A549 (cell line): Measurements from ENCODE around the gene SLC48A1. TPM values are rescaled to one million over a fixed set of nuclear protein-coding genes. Genes with fewer than 3 reads are reported as not detected.
"Not testable (repeated sequence)": the region's sequence is repeated elsewhere in the genome, so short reads cannot be mapped to it uniquely, and the experiment has no call there.

ENCODE experiments used
- ATAC-seq, 2 experiments: fragments of 200-7000 bp in 1 of 2; fragments of >200 bp in 1 of 2; cut with Nextera tagmentation in 1 of 2; cut with Tn5 transposase in 1 of 2; 3 replicates each; pipeline versions ENCODE4 v1.8.0 to v1.9.1; 2018 to 2020; ENCODE audit warnings: mild to moderate bottlenecking in 1 of 2, moderate library complexity in 1 of 2
- CTCF ChIA-PET: fragments of 300-600 bp; sonication (Branson Sonifier 250); formaldehyde crosslinking; extraction: SDS; loops from one replicate; lab custom pipeline; 2021; ENCODE audit warnings: antibody characterized with exemption, inconsistent platforms; lab: Yijun Ruan, JAX
- POLR2A ChIA-PET: fragments of 350-600 bp; formaldehyde crosslinking; extraction: SDS; loops from one replicate; lab custom pipeline; 2021; ENCODE audit warnings: antibody characterized with exemption, inconsistent platforms; lab: Yijun Ruan, JAX
- DNase-seq, 2 experiments: peaks; one replicate each; pipeline versions ENCODE4 v3.0.0 to v3.0.0-alpha.2; 2011 to 2016; ENCODE audit warnings: low read depth in 1 of 2, low spot score in 1 of 2
- FAIRE-seq: peaks from 2 replicates; lab custom pipeline; 2011; peaks lifted over from hg19 to GRCh38; lab: Jason Lieb, UNC
- H3K27ac ChIP-seq, 2 experiments: fragments of >200 bp; sonication (Bioruptor Twin); formaldehyde crosslinking; 3 replicates each; pipeline ENCODE4 v1.5.1; 2016 to 2017
- H3K4me1 ChIP-seq: fragments of >200 bp; sonication (Bioruptor Twin); formaldehyde crosslinking; 3 replicates; pipeline ENCODE4 v1.6.1; 2016
- H3K4me2 ChIP-seq: fragments of >200 bp; sonication (Bioruptor Twin); formaldehyde crosslinking; 3 replicates; pipeline ENCODE4 v1.6.1; 2016
- H3K4me3 ChIP-seq: fragments of >200 bp; sonication (Bioruptor Twin); formaldehyde crosslinking; 3 replicates; pipeline ENCODE4 v1.5.1; 2016
- H3K9me3 ChIP-seq: fragments of >200 bp; sonication (Bioruptor Twin); formaldehyde crosslinking; 3 replicates; pipeline ENCODE4 v1.6.1; 2016
- ATOH8 ChIP-seq: fragments of 250-450 bp; sonication (Bioruptor Pico); IDR thresholded peaks from 2 replicates; pipeline ENCODE4 v1.5.0; 2020; ENCODE audit warnings: low read depth, mild to moderate bottlenecking, moderate library complexity
- CEBPB ChIP-seq, 2 experiments: fragments of >200 bp in 1 of 2; sonication (Bioruptor Twin) in 1 of 2; formaldehyde crosslinking in 1 of 2; IDR thresholded peaks; 2 replicates each; pipeline ENCODE4 v1.6.1; 2012 to 2016
- CTCF ChIP-seq: fragments of >200 bp; sonication (Bioruptor Twin); formaldehyde crosslinking; IDR thresholded peaks from 3 replicates; pipeline ENCODE4 v1.5.1; 2016
- HEYL ChIP-seq: fragments of 250-450 bp; sonication (Bioruptor Pico); IDR thresholded peaks from 2 replicates; pipeline ENCODE4 v1.8.0; 2021; ENCODE audit warnings: mild to moderate bottlenecking, moderate library complexity
- MAFK ChIP-seq: fragments of 450-650 bp; IDR thresholded peaks from 2 replicates; pipeline ENCODE4 v1.6.1; 2014; ENCODE audit not compliant: partially characterized antibody
- NFE2L2 ChIP-seq: fragments of 150-350 bp; conservative IDR thresholded peaks from 2 replicates; pipeline ENCODE4 v1.6.1; 2014; ENCODE audit warnings: low read length
- RARB ChIP-seq: fragments of 250-450 bp; sonication (Bioruptor Pico); IDR thresholded peaks from 2 replicates; pipeline ENCODE4 v1.8.0; 2021; ENCODE audit warnings: mild to moderate bottlenecking, moderate library complexity
- ZC3H11A ChIP-seq: fragments of 450-650 bp; IDR thresholded peaks from 2 replicates; pipeline ENCODE4 v1.6.1; 2014; ENCODE audit warnings: antibody characterized with exemption, mild to moderate bottlenecking
- WGBS: methylation state at CpG from one replicate; pipeline ENCODE4 v1.1.6; 2017; ENCODE audit errors: missing lambda C conversion rate; 5-methylcytosine and 5-hydroxymethylcytosine counted together
- polyA plus RNA-seq, 4 experiments: library from polyadenylated mRNA; depleted of rRNA in 3 of 4; stranded (reverse); fragments of >200 nt; fragmentation: RNase III in 1 of 4; extraction: RNeasy Plus Mini Kit Qiagen cat#74134 plus additional on column Dnase treatment in 1 of 4; gene quantifications; 2 replicates in 3 of 4; 3 replicates in 1 of 4; pipeline ENCODE4 v1.2.3, GENCODE V29; 2011 to 2017
- TF ChIP-seq, protein P1 (sequence below): IDR thresholded peaks from 2 replicates; pipeline ENCODE4 v1.6.1; 2012
- TF ChIP-seq, protein P2 (sequence below): fragments of 200-600 bp; sonication (generic); IDR thresholded peaks from 2 replicates; pipeline ENCODE4 v1.6.1; 2016; ENCODE audit warnings: antibody characterized with exemption, mild to moderate bottlenecking, moderate library complexity
- TF ChIP-seq, protein P3 (sequence below): fragments of >200 bp; sonication (Bioruptor Twin); formaldehyde crosslinking; IDR thresholded peaks from 2 replicates; pipeline ENCODE4 v1.6.1; 2016

Gene SLC48A1
- polyA plus RNA-seq, 2 of the 4 experiments (the other 2 are of a cell fraction) = 25.1 to 32.6 TPM

GRCh38 chr12:47815447-47815846, 42.4 kb downstream of the SLC48A1 start:
- CTCF ChIA-PET = interaction anchor here (1.0 to 59.0 kb wide), 3 partner anchors 24 to 1318 kb away, joined by 3 to 1532 read pairs (median 29); no protein-coding TSS in a partner anchor
- DNase-seq, FAIRE-seq, H3K27ac ChIP-seq, H3K9me3 ChIP-seq, H3K4me2 ChIP-seq, POLR2A ChIA-PET, ATAC-seq, H3K4me3 ChIP-seq: not testable (repeated sequence)
- 96% methylated on average over 5 of the region's 5 CpGs for WGBS
- peak in 1 of 2 experiments; percentile 57; a peak in 2 of 4 replicates for TF ChIP-seq CEBPB (IDR thresholded peaks at IDR 0.05)
- H3K4me1 ChIP-seq = peaks cover 74% of the 10 kb centered on the region

DNA sequence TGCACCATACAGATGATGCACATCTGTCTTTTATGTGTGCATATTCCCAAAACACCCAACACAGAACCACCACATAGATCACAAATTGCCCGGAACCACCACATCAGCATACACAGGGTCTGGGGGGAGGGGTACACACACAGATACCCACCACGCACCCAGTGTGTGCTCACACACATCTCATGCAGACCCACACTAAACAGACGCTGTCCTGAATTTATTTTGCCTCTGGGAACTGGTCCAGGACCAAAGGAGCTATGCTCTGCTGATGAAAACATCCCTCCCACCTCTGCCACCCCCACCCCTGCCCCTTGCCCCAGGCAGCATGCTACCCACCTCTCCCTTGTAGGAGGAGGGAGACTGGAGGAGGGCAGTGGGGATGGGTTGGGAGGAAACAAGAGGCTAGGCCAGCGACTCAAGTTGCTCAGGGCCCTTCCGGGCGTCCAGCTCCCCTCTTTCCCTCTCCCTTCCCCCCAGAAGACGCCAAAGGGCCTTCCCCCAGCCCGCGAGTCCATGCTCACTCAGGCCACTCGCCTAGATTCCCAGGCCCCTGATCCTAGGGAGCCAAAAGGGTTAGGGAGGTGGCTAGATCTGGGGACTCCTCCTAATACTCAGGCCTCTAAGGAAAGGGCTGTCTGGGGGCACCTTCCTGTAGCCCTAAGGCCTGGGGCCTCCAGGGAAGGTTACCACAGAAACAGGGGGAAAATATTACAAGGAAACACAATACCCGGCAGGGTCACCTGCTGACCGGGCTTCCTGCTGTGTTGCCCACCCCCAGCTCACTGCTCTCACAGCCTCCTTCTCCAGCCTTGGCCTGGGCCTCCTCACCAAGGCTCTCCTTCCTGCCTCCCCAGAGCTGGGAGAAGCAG, 43.6 kb downstream of the SLC48A1 start:
- no peak for ATAC-seq
- Histone ChIP-seq H3K4me2 (peak overlapping the region; percentile 95), H3K4me3 (no peak overlapping the region), H3K9me3 (no peaks in the 10 kb centered on the region), H3K4me1 (peaks cover 71% of the 10 kb centered on the region), H3K27ac (peak overlapping the region; percentile 96 to 100; a peak in 4 of 6 replicates)
- ChIA-PET CTCF (interaction anchor here (1.2 to 59.0 kb wide), 15 partner anchors 9 to 110 kb away, joined by 3 to 1532 read pairs (median 10); partner anchors contain the start of gene RPAP3), POLR2A (interaction anchor here (0.7 to 1.4 kb wide), 2 partner anchors 12 to 111 kb away, joined by 3 to 4 read pairs; partner anchors contain the start of gene RPAP3)
- 68% methylated on average over 9 of the region's 12 CpGs for WGBS
- TF ChIP-seq MAFK = no peak
- no peak for TF ChIP-seq CTCF
- TF ChIP-seq, protein P1, sequence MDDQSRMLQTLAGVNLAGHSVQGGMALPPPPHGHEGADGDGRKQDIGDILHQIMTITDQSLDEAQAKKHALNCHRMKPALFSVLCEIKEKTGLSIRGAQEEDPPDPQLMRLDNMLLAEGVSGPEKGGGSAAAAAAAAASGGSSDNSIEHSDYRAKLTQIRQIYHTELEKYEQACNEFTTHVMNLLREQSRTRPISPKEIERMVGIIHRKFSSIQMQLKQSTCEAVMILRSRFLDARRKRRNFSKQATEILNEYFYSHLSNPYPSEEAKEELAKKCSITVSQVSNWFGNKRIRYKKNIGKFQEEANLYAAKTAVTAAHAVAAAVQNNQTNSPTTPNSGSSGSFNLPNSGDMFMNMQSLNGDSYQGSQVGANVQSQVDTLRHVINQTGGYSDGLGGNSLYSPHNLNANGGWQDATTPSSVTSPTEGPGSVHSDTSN = no peak
- TF ChIP-seq, protein P2, sequence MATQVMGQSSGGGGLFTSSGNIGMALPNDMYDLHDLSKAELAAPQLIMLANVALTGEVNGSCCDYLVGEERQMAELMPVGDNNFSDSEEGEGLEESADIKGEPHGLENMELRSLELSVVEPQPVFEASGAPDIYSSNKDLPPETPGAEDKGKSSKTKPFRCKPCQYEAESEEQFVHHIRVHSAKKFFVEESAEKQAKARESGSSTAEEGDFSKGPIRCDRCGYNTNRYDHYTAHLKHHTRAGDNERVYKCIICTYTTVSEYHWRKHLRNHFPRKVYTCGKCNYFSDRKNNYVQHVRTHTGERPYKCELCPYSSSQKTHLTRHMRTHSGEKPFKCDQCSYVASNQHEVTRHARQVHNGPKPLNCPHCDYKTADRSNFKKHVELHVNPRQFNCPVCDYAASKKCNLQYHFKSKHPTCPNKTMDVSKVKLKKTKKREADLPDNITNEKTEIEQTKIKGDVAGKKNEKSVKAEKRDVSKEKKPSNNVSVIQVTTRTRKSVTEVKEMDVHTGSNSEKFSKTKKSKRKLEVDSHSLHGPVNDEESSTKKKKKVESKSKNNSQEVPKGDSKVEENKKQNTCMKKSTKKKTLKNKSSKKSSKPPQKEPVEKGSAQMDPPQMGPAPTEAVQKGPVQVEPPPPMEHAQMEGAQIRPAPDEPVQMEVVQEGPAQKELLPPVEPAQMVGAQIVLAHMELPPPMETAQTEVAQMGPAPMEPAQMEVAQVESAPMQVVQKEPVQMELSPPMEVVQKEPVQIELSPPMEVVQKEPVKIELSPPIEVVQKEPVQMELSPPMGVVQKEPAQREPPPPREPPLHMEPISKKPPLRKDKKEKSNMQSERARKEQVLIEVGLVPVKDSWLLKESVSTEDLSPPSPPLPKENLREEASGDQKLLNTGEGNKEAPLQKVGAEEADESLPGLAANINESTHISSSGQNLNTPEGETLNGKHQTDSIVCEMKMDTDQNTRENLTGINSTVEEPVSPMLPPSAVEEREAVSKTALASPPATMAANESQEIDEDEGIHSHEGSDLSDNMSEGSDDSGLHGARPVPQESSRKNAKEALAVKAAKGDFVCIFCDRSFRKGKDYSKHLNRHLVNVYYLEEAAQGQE = no peak
- no peak for TF ChIP-seq NFE2L2
- TF ChIP-seq RARB (CRISPR knock-in tag) = no peak
- no peak for TF ChIP-seq ATOH8 (CRISPR knock-in tag)
- no peak for TF ChIP-seq ZC3H11A
- TF ChIP-seq, protein P3, sequence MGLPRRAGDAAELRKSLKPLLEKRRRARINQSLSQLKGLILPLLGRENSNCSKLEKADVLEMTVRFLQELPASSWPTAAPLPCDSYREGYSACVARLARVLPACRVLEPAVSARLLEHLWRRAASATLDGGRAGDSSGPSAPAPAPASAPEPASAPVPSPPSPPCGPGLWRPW = no peak
- no peak for TF ChIP-seq HEYL (CRISPR knock-in tag)
- no peak for DNase-seq
- FAIRE-seq = no peak
